K562 (cell line): ENCODE measurements around the gene KAZN. TPM values are rescaled to one million over a fixed set of nuclear protein-coding genes. Genes with fewer than 3 reads are reported as not detected.

Experiments used
- ATAC-seq: fragments of 200-7000 bp; cut with Tn5 transposase; 3 replicates; pipeline ENCODE4 v1.9.1; 2020; ENCODE audit warnings: moderate library complexity
- BruUV-seq: library from RNA; stranded (reverse); fragments of 400-500 nt; replicated peaks from 2 replicates; lab custom pipeline; 2021; lab: Mats Ljungman, UMichigan
- CTCF ChIA-PET: fragments of 300-600 bp; formaldehyde crosslinking; extraction: SDS; loops from one replicate; lab custom pipeline; 2021; ENCODE audit warnings: low intra/inter-chr PET ratio; lab: Yijun Ruan, JAX
- POLR2A ChIA-PET: fragments of 300-600, 350-650 bp; sonication (Branson Sonifier 250); formaldehyde crosslinking; extraction: SDS; loops from one replicate; lab custom pipeline; 2021; ENCODE audit warnings: antibody characterized with exemption, inconsistent platforms; lab: Yijun Ruan, JAX
- DNase-seq, 4 experiments: peaks; one replicate each; pipeline versions ENCODE4 v3.0.0 to v3.0.0-alpha.2; 2011 to 2018; ENCODE audit warnings: low spot score in 3 of 4, mixed read lengths in 3 of 4; ENCODE audit errors: extremely low read depth in 1 of 4
- FAIRE-seq: peaks from 2 replicates; lab custom pipeline; 2011; peaks lifted over from hg19 to GRCh38; lab: Jason Lieb, UNC
- H2AFZ ChIP-seq: 2 replicates; pipeline ENCODE4 v1.6.0; 2011; ENCODE audit warnings: low read depth, low read length, control low read depth, inconsistent platforms
- H3K27ac ChIP-seq: fragments of 200-600 bp; 3 replicates; pipeline ENCODE4 v1.8.0; 2011; ENCODE audit warnings: low read depth, mild to moderate bottlenecking, control low read depth, inconsistent platforms, low read length, moderate library complexity, mixed read lengths; ENCODE audit errors: extremely low read depth
- H3K27me3 ChIP-seq, 2 experiments: fragments of 300-600 bp in 1 of 2; 2 replicates in 1 of 2; 3 replicates in 1 of 2; pipeline versions ENCODE4 v1.6.0 to v1.8.0; 2011; ENCODE audit warnings: inconsistent platforms in 2 of 2, low read length in 2 of 2, mild to moderate bottlenecking in 1 of 2, mixed read lengths in 1 of 2, moderate library complexity in 1 of 2; ENCODE audit not compliant: control insufficient read depth in 2 of 2, insufficient read depth in 2 of 2
- H3K36me3 ChIP-seq: fragments of 300-600 bp; 3 replicates; pipeline ENCODE4 v1.8.0; 2011; ENCODE audit warnings: mild to moderate bottlenecking, low read length, inconsistent platforms; ENCODE audit not compliant: control insufficient read depth, insufficient read depth
- H3K4me1 ChIP-seq, 2 experiments: fragments of 200-600 bp in 1 of 2; replicated peaks in 1 of 2; 2 replicates in 1 of 2; 3 replicates in 1 of 2; pipeline versions ENCODE4 v1.5.1 to v1.8.0; 2011; ENCODE audit warnings: inconsistent platforms in 2 of 2, low read length in 2 of 2, mild to moderate bottlenecking in 1 of 2, mixed read lengths in 1 of 2, moderate library complexity in 1 of 2; ENCODE audit not compliant: control insufficient read depth in 2 of 2, insufficient read depth in 2 of 2
- H3K4me2 ChIP-seq: 2 replicates; pipeline ENCODE4 v1.6.1; 2011; ENCODE audit warnings: low read length, control low read depth, inconsistent platforms, mixed read lengths; ENCODE audit not compliant: insufficient read depth
- H3K4me3 ChIP-seq: fragments of 200-600 bp; sonication (generic), shearing (Covaris generic); 2 replicates; pipeline ENCODE4 v1.5.1; 2016; ENCODE audit warnings: control low read depth, inconsistent platforms
- H3K79me2 ChIP-seq: fragments of 200-600 bp; 3 replicates; pipeline ENCODE4 v1.8.0; 2011; ENCODE audit warnings: low read length, inconsistent platforms; ENCODE audit not compliant: control insufficient read depth, insufficient read depth
- H3K9ac ChIP-seq, 2 experiments: 2 replicates each; pipeline versions ENCODE4 v1.6.0 to v1.6.1; 2011; ENCODE audit warnings: low read depth in 2 of 2, low read length in 2 of 2, control low read depth in 1 of 2, inconsistent platforms in 1 of 2, mild to moderate bottlenecking in 1 of 2, mixed read lengths in 1 of 2; ENCODE audit not compliant: insufficient read depth in 1 of 2
- H3K9me1 ChIP-seq: one replicate; pipeline ENCODE4 v1.6.0; 2011; ENCODE audit warnings: inconsistent platforms, mild to moderate bottlenecking, low read length, moderate library complexity; ENCODE audit not compliant: control insufficient read depth, insufficient read depth
- H3K9me3 ChIP-seq: replicated peaks from 2 replicates; pipeline ENCODE4 v1.5.1; 2011; ENCODE audit warnings: low read depth, low read length, inconsistent platforms; ENCODE audit not compliant: control insufficient read depth, insufficient read depth
- H4K20me1 ChIP-seq: replicated peaks from 2 replicates; pipeline ENCODE4 v1.6.1; 2011; ENCODE audit warnings: low read length, inconsistent platforms, mixed read lengths; ENCODE audit not compliant: control insufficient read depth, insufficient read depth
- CBFA2T3 ChIP-seq: fragments of 450-650 bp; IDR thresholded peaks from 2 replicates; pipeline ENCODE4 v1.6.1; 2017
- DEAF1 ChIP-seq: fragments of 450-650 bp; formaldehyde crosslinking; IDR thresholded peaks from 2 replicates; pipeline ENCODE4 v1.4.0; 2020; ENCODE audit warnings: mild to moderate bottlenecking, moderate library complexity
- ELF2 ChIP-seq: fragments of 250-450 bp; sonication (Bioruptor Pico); IDR thresholded peaks from 2 replicates; pipeline ENCODE4 v1.5.0; 2021; ENCODE audit warnings: mild to moderate bottlenecking
- EP300 ChIP-seq: IDR thresholded peaks from 2 replicates; pipeline ENCODE4 v1.6.1; 2012; ENCODE audit warnings: low read length, improper control_type of control experiment
- ESRRB ChIP-seq: fragments of 250-450 bp; sonication (Bioruptor Pico); IDR thresholded peaks from 2 replicates; pipeline ENCODE4 v1.5.0; 2020; ENCODE audit warnings: mild to moderate bottlenecking, moderate library complexity, borderline replicate concordance
- HNRNPK ChIP-seq: fragments of 200-400 bp; formaldehyde crosslinking; IDR thresholded peaks from one replicate; pipeline ENCODE4 v1.6.1; 2018; ENCODE audit warnings: mild to moderate bottlenecking, low read depth, low read length; ENCODE audit not compliant: poor library complexity, severe bottlenecking
- MTA1 ChIP-seq: fragments of 450-650 bp; IDR thresholded peaks from 2 replicates; pipeline ENCODE4 v1.6.1; 2017; ENCODE audit warnings: borderline replicate concordance
- MYC ChIP-seq, 2 experiments: fragments of 250-450 bp in 1 of 2; sonication (Bioruptor Pico) in 1 of 2; IDR thresholded peaks; 2 replicates each; pipeline versions ENCODE4 v1.5.1 to v1.6.1; 2012 to 2021; ENCODE audit warnings: low read depth in 2 of 2, borderline replicate concordance in 1 of 2, improper control_type of control experiment in 1 of 2, low read length in 1 of 2, mild to moderate bottlenecking in 1 of 2, moderate library complexity in 1 of 2
- NEUROD1 ChIP-seq: fragments of 150-350 bp; IDR thresholded peaks from 2 replicates; pipeline ENCODE4 v1.6.1; 2014; ENCODE audit warnings: borderline replicate concordance, low read length, low read depth; ENCODE audit not compliant: partially characterized antibody
- SRSF3 ChIP-seq: fragments of 200-400 bp; formaldehyde crosslinking; IDR thresholded peaks from 2 replicates; pipeline ENCODE4 v1.6.1; 2016; ENCODE audit warnings: mild to moderate bottlenecking, low read length, moderate library complexity; ENCODE audit not compliant: insufficient read depth
- STAT5A ChIP-seq: IDR thresholded peaks from 2 replicates; pipeline ENCODE4 v1.6.1; 2012; ENCODE audit warnings: low read length, inconsistent platforms, borderline replicate concordance
- ZNF324 ChIP-seq: fragments of 250-450 bp; sonication (Bioruptor Pico); IDR thresholded peaks from 2 replicates; pipeline ENCODE4 v1.4.0; 2020; ENCODE audit warnings: mild to moderate bottlenecking
- ZNF384 ChIP-seq: IDR thresholded peaks from 2 replicates; pipeline ENCODE4 v1.6.1; 2012; ENCODE audit warnings: low read depth, low read length, improper control_type of control experiment
- ZNF41 ChIP-seq: fragments of 250-450 bp; sonication (Bioruptor Pico); conservative IDR thresholded peaks from 2 replicates; pipeline ENCODE4 v1.4.0; 2020; ENCODE audit warnings: mild to moderate bottlenecking
- ZNF584 ChIP-seq: fragments of 200-800 bp; sonication (Bioruptor generic); IDR thresholded peaks from 2 replicates; pipeline ENCODE4 v1.6.1; 2016; ENCODE audit warnings: low read depth, mild to moderate bottlenecking, missing genetic modification characterization, missing compliant biosample characterization
- ZNF592 ChIP-seq: fragments of 450-650 bp; IDR thresholded peaks from 2 replicates; pipeline ENCODE4 v1.6.1; 2017; ENCODE audit warnings: antibody characterized with exemption, mild to moderate bottlenecking
- WGBS: fragments of 100-300 bp; shearing (Covaris generic); methylation state at CpG from one replicate; pipeline ENCODE4 v1.1.6; 2016; ENCODE audit warnings: low coverage, mixed read lengths; ENCODE audit not compliant: insufficient coverage; ENCODE audit errors: missing lambda C conversion rate; 5-methylcytosine and 5-hydroxymethylcytosine counted together
- in situ Hi-C: fragments of 300-500 bp; cut with MboI; formaldehyde crosslinking; loops from 4 replicates; pipeline ENCODE4 v1.15.0; 2018; ENCODE audit warnings: inconsistent platforms, mixed read lengths
- intact Hi-C: fragments of 100-400 bp; cut with micrococcal nuclease; formaldehyde crosslinking; loops from 2 replicates; pipeline ENCODE4 v1.14.2; 2022
- polyA plus RNA-seq, 8 experiments: library from polyadenylated mRNA; depleted of rRNA in 4 of 8; stranded (reverse) in 5 of 8; unstranded in 3 of 8; fragments of >200 nt; fragmentation: Nextera tagmentation in 2 of 8; fragmentation: Illumina TruSeq in 1 of 8; extraction: Ambion mirVana in 2 of 8; extraction: Trizol in 1 of 8; gene quantifications; 2 replicates each; pipeline versions ENCODE4 v1.2.1 to v1.2.3, GENCODE V29; 2011 to 2014; ENCODE audit warnings: inconsistent platforms in 1 of 8, missing spikeins in 1 of 8
- total RNA-seq, 7 experiments: library from RNA; depleted of rRNA in 6 of 7; stranded (reverse); fragments of >200 nt in 6 of 7; fragmentation: Illumina TruSeq in 2 of 7; extraction: Trizol in 2 of 7; gene quantifications; 2 replicates each; pipeline versions ENCODE4 v1.2.1 to v1.2.3, GENCODE V29; 2011 to 2021; ENCODE audit warnings: low replicate concordance in 1 of 7

Gene KAZN
- total and polyA plus RNA-seq, 9 of the 15 experiments (the other 6 are each of a cell fraction or from before 2014, with no cell fraction given) = 2.1 to 21.6 (median 5.4) TPM

GRCh38 chr1:14605945-14606344 lies 7.5 kb downstream of the KAZN start:
- no peak for TF ChIP-seq ZNF384
- TF ChIP-seq ESRRB (CRISPR knock-in tag) = no peak
- TF ChIP-seq SRSF3 = no peak
- no peak for TF ChIP-seq NEUROD1
- TF ChIP-seq EP300 = no peak
- no peak for TF ChIP-seq ZNF584
- TF ChIP-seq MYC (IDR thresholded peaks at IDR 0.05; ENCODE audit: low read depth, low read length) = no peak
- no peak for TF ChIP-seq MYC (CRISPR knock-in tag; IDR thresholded peaks at IDR 0.05; ENCODE audit: borderline replicate concordance, low read depth)
- TF ChIP-seq ZNF41 = no peak
- no peak for TF ChIP-seq STAT5A
- no peak for TF ChIP-seq MTA1
- TF ChIP-seq ELF2 (CRISPR knock-in tag) = no peak
- no peak for TF ChIP-seq ZNF592
- no peak for TF ChIP-seq CBFA2T3
- TF ChIP-seq HNRNPK = no peak
- no peak for TF ChIP-seq ZNF324 (CRISPR knock-in tag)
- TF ChIP-seq DEAF1 = no peak
- TF ChIP-seq, all 486 proteins: peak for 0
- H3K27me3 ChIP-seq = peaks cover 3 to 21% of the 10 kb centered on the region in 2 experiments
- H3K9ac ChIP-seq = no peak overlapping the region
- no TSS peak for BruUV-seq
- no peaks in the 10 kb centered on the region for H3K79me2 ChIP-seq
- no peaks in the 10 kb centered on the region for H4K20me1 ChIP-seq
- H3K4me3 ChIP-seq = no peak overlapping the region
- ChIA-PET POLR2A (interaction anchor here (0.6 kb wide), 1 partner anchor 43 kb away, joined by 3 read pairs; no protein-coding TSS in a partner anchor), CTCF (interaction anchor here (0.8 to 1.1 kb wide), 2 partner anchors 245 to 440 kb away, joined by 3 read pairs; no protein-coding TSS in a partner anchor)
- no peak overlapping the region for H3K4me2 ChIP-seq
- FAIRE-seq = no peak
- H3K9me3 ChIP-seq = no peaks in the 10 kb centered on the region
- WGBS = 0% methylated on average over 1 of the region's 1 CpG
- DNase-seq = no peak
- H3K4me1 ChIP-seq = no peaks in the 10 kb centered on the region
- intact Hi-C loops = no loop called here
- no peak for ATAC-seq
- no peaks in the 10 kb centered on the region for H3K36me3 ChIP-seq
- in situ Hi-C loops = no loop called here
- H3K27ac ChIP-seq = no peak overlapping the region
- no peaks in the 10 kb centered on the region for H3K9me1 ChIP-seq
- H2AFZ ChIP-seq = no peak overlapping the region
